Panc1 (cell line): ENCODE measurements around the gene PCGF1.

ENCODE experiments used
- CTCF ChIP-seq: fragments of 450-650 bp; IDR thresholded peaks from 2 replicates; pipeline ENCODE4 v1.5.1; 2017; ENCODE audit warnings: mild to moderate bottlenecking
- TF ChIP-seq, protein P1 (sequence below), 2 experiments: IDR thresholded peaks; 2 replicates each; pipeline ENCODE4 v1.6.1; 2011 to 2012; ENCODE audit warnings: low read depth in 2 of 2, control low read depth in 1 of 2, low read length in 1 of 2, mild to moderate bottlenecking in 1 of 2, moderate library complexity in 1 of 2; ENCODE audit not compliant: insufficient read depth in 1 of 2

- TF ChIP-seq, protein P1, sequence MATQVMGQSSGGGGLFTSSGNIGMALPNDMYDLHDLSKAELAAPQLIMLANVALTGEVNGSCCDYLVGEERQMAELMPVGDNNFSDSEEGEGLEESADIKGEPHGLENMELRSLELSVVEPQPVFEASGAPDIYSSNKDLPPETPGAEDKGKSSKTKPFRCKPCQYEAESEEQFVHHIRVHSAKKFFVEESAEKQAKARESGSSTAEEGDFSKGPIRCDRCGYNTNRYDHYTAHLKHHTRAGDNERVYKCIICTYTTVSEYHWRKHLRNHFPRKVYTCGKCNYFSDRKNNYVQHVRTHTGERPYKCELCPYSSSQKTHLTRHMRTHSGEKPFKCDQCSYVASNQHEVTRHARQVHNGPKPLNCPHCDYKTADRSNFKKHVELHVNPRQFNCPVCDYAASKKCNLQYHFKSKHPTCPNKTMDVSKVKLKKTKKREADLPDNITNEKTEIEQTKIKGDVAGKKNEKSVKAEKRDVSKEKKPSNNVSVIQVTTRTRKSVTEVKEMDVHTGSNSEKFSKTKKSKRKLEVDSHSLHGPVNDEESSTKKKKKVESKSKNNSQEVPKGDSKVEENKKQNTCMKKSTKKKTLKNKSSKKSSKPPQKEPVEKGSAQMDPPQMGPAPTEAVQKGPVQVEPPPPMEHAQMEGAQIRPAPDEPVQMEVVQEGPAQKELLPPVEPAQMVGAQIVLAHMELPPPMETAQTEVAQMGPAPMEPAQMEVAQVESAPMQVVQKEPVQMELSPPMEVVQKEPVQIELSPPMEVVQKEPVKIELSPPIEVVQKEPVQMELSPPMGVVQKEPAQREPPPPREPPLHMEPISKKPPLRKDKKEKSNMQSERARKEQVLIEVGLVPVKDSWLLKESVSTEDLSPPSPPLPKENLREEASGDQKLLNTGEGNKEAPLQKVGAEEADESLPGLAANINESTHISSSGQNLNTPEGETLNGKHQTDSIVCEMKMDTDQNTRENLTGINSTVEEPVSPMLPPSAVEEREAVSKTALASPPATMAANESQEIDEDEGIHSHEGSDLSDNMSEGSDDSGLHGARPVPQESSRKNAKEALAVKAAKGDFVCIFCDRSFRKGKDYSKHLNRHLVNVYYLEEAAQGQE (IDR thresholded peaks at IDR 0.05; ENCODE audit: insufficient read depth in 1 of 2, low read depth in 2 of 2, low read length in 1 of 2): no peak
- no peak for TF ChIP-seq CTCF
Measured at GRCh38 chr2:74540291-74540690, 32.8 kb upstream of the PCGF1 start.
